Right lobe of liver (tissue), 4 donors: ENCODE results near the gene DACH1.

ENCODE experiments used
- CTCF ChIP-seq, 4 donors: fragments of 200-600 bp in 3 of 4; fragments of 450-650 bp in 1 of 4; IDR thresholded peaks; one replicate each; pipeline versions ENCODE4 v1.5.1 to v1.8.0; 2016 to 2022; ENCODE audit warnings: antibody characterized with exemption in 4 of 4, mild to moderate bottlenecking in 2 of 4
- POLR2A ChIP-seq: fragments of 450-650 bp; IDR thresholded peaks from one replicate; pipeline ENCODE4 v1.6.1; 2017; ENCODE audit warnings: antibody characterized with exemption, mild to moderate bottlenecking
- donor health status: DM: no; HTN: no; CAD: no.
- donor health status: DM: no; HTN: no; CAD: no.
- donor health status: DM: no; HTN: yes; CAD: no.

- no peak for TF ChIP-seq CTCF (IDR thresholded peaks at IDR 0.05)
- no peak for TF ChIP-seq POLR2A
Observed at GRCh38 chr13:71789693-71790329, 77.2 kb downstream of the DACH1 start.
